OCI-M2 (cell line): ENCODE results near the gene ALK.

Experiments
- DNase-seq: peaks from one replicate; lab custom pipeline; 2025; ENCODE audit not compliant: unreplicated experiment; lab: John Stamatoyannopoulos, UW

The ALK gene

GRCh38 chr2:29662861-29663260 lies 258.5 kb downstream of the ALK start:
- DNase-seq: no peak

GRCh38 chr2:29660201-29660600 lies 261.2 kb downstream of the ALK start:
- DNase-seq: no peak

GRCh38 chr2:29659178-29659577 lies 262.2 kb downstream of the ALK start:
- DNase-seq: no peak

- no peak for DNase-seq
These were observed 263.7 kb downstream of the ALK start for GRCh38 chr2:29657674-29658073.

GRCh38 chr2:29655391-29656086 lies 265.8 kb downstream of the ALK start:
- no peak for DNase-seq

GRCh38 chr2:29650631-29651097 lies 270.7 kb downstream of the ALK start:
- no peak for DNase-seq

- DNase-seq: no peak
These were observed 276.4 kb downstream of the ALK start for GRCh38 chr2:29644949-29645348.

- no peak for DNase-seq
These were observed 278.2 kb downstream of the ALK start for GRCh38 chr2:29643196-29643595.

- DNase-seq: no peak
These were observed 281.0 kb downstream of the ALK start for GRCh38 chr2:29640360-29640759.

GRCh38 chr2:29638641-29639040 lies 282.7 kb downstream of the ALK start:
- DNase-seq: no peak

GRCh38 chr2:29634916-29635315 lies 286.5 kb downstream of the ALK start:
- DNase-seq: no peak

GRCh38 chr2:29632018-29632417 lies 289.4 kb downstream of the ALK start:
- no peak for DNase-seq

- DNase-seq: no peak
These were observed 291.9 kb downstream of the ALK start for GRCh38 chr2:29629495-29629894.

GRCh38 chr2:29628862-29629261 lies 292.5 kb downstream of the ALK start:
- no peak for DNase-seq

- DNase-seq: no peak
These were observed 293.2 kb downstream of the ALK start for GRCh38 chr2:29628108-29628745.

GRCh38 chr2:29627279-29627711 lies 294.1 kb downstream of the ALK start:
- DNase-seq: no peak

GRCh38 chr2:29620890-29621289 lies 300.5 kb downstream of the ALK start:
- no peak for DNase-seq

- DNase-seq: no peak
These were observed 301.7 kb downstream of the ALK start for GRCh38 chr2:29619689-29620088.

GRCh38 chr2:29618024-29618423 lies 303.4 kb downstream of the ALK start:
- no peak for DNase-seq

GRCh38 chr2:29617351-29617750 lies 304.0 kb downstream of the ALK start:
- no peak for DNase-seq

- no peak for DNase-seq
These were observed 304.8 kb downstream of the ALK start for GRCh38 chr2:29616569-29616968.

GRCh38 chr2:29615841-29616240 lies 305.5 kb downstream of the ALK start:
- no peak for DNase-seq

- DNase-seq: no peak
These were observed 306.2 kb downstream of the ALK start for GRCh38 chr2:29615183-29615582.
